ENCODE results near the gene L3MBTL2. TPM values are rescaled to one million over a fixed set of nuclear protein-coding genes. Genes with fewer than 3 reads are reported as not detected.

L3MBTL2 gene
- total and polyA plus RNA-seq, 2 experiments from 2014 or later = 25.5 to 27.0 TPM

GRCh38 chr22:41248758-41249157, 43.6 kb downstream of the L3MBTL2 start:
- H3K4me3 ChIP-seq = no peak overlapping the region
- H3K4me1 ChIP-seq (ENCODE audit: low read depth) = no peaks in the 10 kb centered on the region
- H3K27ac ChIP-seq = no peak overlapping the region
- H3K9me3 ChIP-seq (ENCODE audit: low read depth) = no peaks in the 10 kb centered on the region
- DNase-seq (ENCODE audit: low read depth in 1 of 2, low spot score in 1 of 2) = no peak
- H3K36me3 ChIP-seq = peaks cover 45% of the 10 kb centered on the region
- TF ChIP-seq CTCF (IDR thresholded peaks at IDR 0.05; ENCODE audit: low read depth, low read length) = no peak
- no peaks in the 10 kb centered on the region for H3K27me3 ChIP-seq

DNA sequence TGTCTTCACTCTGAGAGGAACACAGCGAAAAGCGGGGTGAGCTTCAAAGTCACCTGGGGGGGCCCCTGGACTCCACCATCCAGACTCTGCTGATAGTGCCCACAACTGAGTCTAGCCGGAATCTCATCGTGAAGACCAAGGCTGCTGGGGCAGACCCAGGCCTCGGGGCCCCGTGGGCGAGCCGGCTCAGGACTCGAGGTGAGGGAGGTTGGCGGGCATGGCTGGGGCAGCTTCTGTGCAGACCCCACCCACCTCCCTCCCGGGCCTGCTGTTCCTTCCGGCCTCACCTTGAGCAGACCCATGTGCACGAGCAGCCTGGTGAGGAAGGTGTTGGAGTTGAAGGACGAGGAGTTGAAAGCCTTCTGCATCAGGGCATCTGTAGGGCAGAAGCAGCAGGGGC, 44.3 kb downstream of the L3MBTL2 start:
- Histone ChIP-seq H3K4me1 (ENCODE audit: low read depth) (no peaks in the 10 kb centered on the region), H3K27me3 (no peaks in the 10 kb centered on the region), H3K27ac (no peak overlapping the region), H3K36me3 (peaks cover 46% of the 10 kb centered on the region), H3K4me3 (no peak overlapping the region), H3K9me3 (ENCODE audit: low read depth) (no peaks in the 10 kb centered on the region)
- no peak for TF ChIP-seq CTCF (IDR thresholded peaks at IDR 0.05; ENCODE audit: low read depth, low read length)
- DNase-seq (ENCODE audit: low read depth in 1 of 2, low spot score in 1 of 2) = no peak

DNA sequence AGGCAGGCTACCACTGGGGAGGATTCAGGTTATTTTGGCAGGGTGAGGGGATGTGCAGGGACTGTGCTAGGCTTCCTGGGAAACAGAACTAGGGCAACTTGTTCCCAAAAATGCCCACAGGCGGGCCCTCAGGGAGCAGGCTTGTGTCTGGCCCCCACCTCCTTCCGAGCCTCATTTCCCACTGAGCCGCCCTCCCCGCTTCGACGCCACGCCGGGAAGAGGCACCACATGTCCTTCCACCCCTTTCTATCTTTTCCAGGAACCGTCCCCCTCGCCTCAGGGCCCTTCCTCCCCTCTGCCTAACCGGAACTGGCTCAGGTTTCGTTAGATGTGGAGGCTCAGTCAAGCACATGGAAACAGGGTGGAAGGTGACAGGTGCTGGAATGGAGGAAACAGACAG, 45.0 kb downstream of the L3MBTL2 start:
- H3K36me3 ChIP-seq = peaks cover 49% of the 10 kb centered on the region
- no peak for TF ChIP-seq CTCF (IDR thresholded peaks at IDR 0.05; ENCODE audit: low read depth, low read length)
- H3K4me3 ChIP-seq = no peak overlapping the region
- H3K27ac ChIP-seq = no peak overlapping the region
- no peaks in the 10 kb centered on the region for H3K27me3 ChIP-seq
- no peaks in the 10 kb centered on the region for H3K9me3 ChIP-seq (ENCODE audit: low read depth)
- no peaks in the 10 kb centered on the region for H3K4me1 ChIP-seq (ENCODE audit: low read depth)
- no peak for DNase-seq (ENCODE audit: low read depth in 1 of 2, low spot score in 1 of 2)

DNA sequence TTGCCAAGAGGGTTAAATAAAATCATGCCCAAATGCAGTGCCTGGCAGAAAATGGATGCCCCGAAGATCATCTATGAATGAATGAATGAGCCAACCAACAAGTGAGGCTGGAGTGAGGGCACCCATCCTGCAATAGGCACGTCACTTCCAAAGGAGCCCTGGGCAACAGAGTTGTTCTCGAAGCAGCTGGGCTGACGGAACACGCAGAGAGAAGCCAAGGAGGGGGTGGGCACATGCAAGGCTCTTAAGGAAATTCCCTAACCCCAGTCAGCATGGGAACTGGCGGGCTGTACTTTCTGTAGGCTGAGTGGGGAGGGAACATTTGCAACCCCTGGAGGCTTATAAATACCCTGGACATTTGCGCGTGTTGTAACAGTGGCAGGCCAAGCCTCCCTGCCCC, 47.3 kb downstream of the L3MBTL2 start:
- TF ChIP-seq CTCF (IDR thresholded peaks at IDR 0.05; ENCODE audit: low read depth, low read length) = no peak
- no peak for DNase-seq (ENCODE audit: low read depth in 1 of 2, low spot score in 1 of 2)
- Histone ChIP-seq H3K9me3 (ENCODE audit: low read depth) (no peaks in the 10 kb centered on the region), H3K27me3 (no peaks in the 10 kb centered on the region), H3K27ac (no peak overlapping the region), H3K4me1 (ENCODE audit: low read depth) (no peaks in the 10 kb centered on the region), H3K36me3 (peaks cover 67% of the 10 kb centered on the region), H3K4me3 (no peak overlapping the region)

DNA sequence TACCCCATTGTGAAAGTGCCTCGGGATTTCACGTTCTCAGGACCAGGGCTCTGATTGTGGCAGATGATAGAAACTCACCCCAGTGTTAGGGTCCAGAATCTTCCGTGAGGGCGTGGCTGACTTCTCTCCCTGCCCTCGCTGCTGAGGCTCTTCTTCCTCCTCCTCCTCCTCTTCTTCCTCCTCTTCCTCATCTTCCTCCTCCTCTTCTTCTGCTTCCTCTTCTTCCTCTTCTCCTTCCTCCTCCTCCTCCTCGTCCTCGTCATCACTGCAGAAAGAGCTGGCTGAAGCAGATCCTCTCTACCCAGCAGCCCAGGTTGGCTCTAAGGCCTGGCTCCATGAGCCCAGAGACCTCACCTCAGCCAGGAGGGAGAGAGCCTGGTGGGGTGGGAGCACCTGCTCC, 49.1 kb downstream of the L3MBTL2 start:
- Histone ChIP-seq H3K27ac (no peak overlapping the region), H3K27me3 (no peaks in the 10 kb centered on the region), H3K36me3 (peaks cover 60% of the 10 kb centered on the region), H3K4me1 (ENCODE audit: low read depth) (no peaks in the 10 kb centered on the region), H3K9me3 (ENCODE audit: low read depth) (no peaks in the 10 kb centered on the region), H3K4me3 (no peak overlapping the region)
- no peak for DNase-seq (ENCODE audit: low read depth in 1 of 2, low spot score in 1 of 2)
- TF ChIP-seq CTCF (IDR thresholded peaks at IDR 0.05; ENCODE audit: low read depth, low read length) = no peak
